Measurements from ENCODE around the gene EHD4. TPM values are rescaled to one million over a fixed set of nuclear protein-coding genes. Genes with fewer than 3 reads are reported as not detected.

The EHD4 gene
- total and polyA plus RNA-seq, 2 donors (not counting 3 experiments of a cell fraction or from before 2014, with no cell fraction given), result 96.7 to 128 TPM

DNA sequence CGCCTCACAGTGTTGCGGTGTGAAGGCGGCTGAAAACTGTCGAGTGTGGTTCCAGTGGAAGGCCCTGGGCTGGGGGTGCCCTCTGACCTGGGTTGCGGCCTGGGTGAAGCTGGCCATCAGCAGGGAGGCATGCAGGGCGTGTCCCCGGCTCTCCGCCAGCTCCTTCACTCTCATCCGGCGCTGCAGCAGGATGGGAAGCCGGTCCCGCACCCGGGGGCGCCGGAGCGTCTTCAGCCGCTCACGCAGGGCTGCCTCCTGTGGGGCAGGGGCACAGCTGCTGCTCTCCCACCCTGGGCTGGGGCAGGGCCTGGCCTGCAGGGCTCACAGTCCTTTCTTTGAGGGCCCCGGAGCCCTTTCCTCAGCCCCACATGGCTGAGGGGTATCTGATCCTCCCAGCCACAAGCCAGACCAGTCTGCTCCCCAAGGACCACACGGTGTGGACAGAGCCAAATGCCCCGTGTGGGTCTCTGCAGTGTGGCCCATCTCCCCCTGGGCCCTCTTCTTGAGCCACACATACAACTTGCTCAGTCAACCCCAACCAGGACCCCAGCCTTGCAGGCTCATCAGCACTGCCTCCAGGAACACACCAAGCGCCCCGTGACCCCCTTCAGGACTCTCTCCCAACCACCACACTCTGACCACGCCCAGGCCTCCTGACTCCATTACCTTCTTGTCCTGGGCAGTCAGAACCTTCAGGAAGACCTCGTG lies 105.3 kb downstream of the EHD4 start:
- no peak overlapping the region for H3K4me3 ChIP-seq (replicated peaks in 1 of 3; ENCODE audit: insufficient read depth in 1 of 3, low read depth in 1 of 3, low read length in 3 of 3)
- POLR2A ChIA-PET, result no interaction called here
- H3K27ac ChIP-seq (ENCODE audit: insufficient read depth, low read depth, low read length), result no peak overlapping the region
- DNase-seq (ENCODE audit: low read depth, low spot score), result no peak
- no peak overlapping the region for H2AFZ ChIP-seq (ENCODE audit: low read depth, low read length)
- no TSS peak for BruUV-seq (replicated peaks)
- no peak for TF ChIP-seq EZH2 (IDR thresholded peaks at IDR 0.05; ENCODE audit: borderline replicate concordance, low read depth, low read length, severe bottlenecking)
- no peak for TF ChIP-seq MYC (IDR thresholded peaks at IDR 0.05; ENCODE audit: low read depth, low read length)
- TF ChIP-seq, protein P1, sequence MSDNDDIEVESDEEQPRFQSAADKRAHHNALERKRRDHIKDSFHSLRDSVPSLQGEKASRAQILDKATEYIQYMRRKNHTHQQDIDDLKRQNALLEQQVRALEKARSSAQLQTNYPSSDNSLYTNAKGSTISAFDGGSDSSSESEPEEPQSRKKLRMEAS (IDR thresholded peaks at IDR 0.05; ENCODE audit: insufficient read depth, insufficient read length), result no peak
- no peak for TF ChIP-seq JUN (IDR thresholded peaks at IDR 0.05; ENCODE audit: borderline replicate concordance, insufficient read depth, insufficient read length, low read depth)
- TF ChIP-seq, protein P2, sequence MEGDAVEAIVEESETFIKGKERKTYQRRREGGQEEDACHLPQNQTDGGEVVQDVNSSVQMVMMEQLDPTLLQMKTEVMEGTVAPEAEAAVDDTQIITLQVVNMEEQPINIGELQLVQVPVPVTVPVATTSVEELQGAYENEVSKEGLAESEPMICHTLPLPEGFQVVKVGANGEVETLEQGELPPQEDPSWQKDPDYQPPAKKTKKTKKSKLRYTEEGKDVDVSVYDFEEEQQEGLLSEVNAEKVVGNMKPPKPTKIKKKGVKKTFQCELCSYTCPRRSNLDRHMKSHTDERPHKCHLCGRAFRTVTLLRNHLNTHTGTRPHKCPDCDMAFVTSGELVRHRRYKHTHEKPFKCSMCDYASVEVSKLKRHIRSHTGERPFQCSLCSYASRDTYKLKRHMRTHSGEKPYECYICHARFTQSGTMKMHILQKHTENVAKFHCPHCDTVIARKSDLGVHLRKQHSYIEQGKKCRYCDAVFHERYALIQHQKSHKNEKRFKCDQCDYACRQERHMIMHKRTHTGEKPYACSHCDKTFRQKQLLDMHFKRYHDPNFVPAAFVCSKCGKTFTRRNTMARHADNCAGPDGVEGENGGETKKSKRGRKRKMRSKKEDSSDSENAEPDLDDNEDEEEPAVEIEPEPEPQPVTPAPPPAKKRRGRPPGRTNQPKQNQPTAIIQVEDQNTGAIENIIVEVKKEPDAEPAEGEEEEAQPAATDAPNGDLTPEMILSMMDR (IDR thresholded peaks at IDR 0.05; ENCODE audit: extremely low read depth in 1 of 2, insufficient read depth in 1 of 2, low read depth in 1 of 2, low read length in 2 of 2), result no peak
- TF ChIP-seq FOS (IDR thresholded peaks at IDR 0.05; ENCODE audit: borderline replicate concordance, insufficient read depth, low read length), result no peak
- no peak for TF ChIP-seq POLR2A (IDR thresholded peaks at IDR 0.05; ENCODE audit: low read depth, low read length)
- TF ChIP-seq POLR2AphosphoS5 (IDR thresholded peaks at IDR 0.05; ENCODE audit: insufficient read depth, low read depth, low read length), result no peak
- TF ChIP-seq GATA2 (IDR thresholded peaks at IDR 0.05; ENCODE audit: insufficient read depth, insufficient read length, low read depth, low read length), result no peak
- H3K4me2 ChIP-seq (ENCODE audit: insufficient read depth, low read length), result no peak overlapping the region
- H3K4me1 ChIP-seq (ENCODE audit: control insufficient read depth, extremely low read depth, insufficient read depth, low read length), result no peaks in the 10 kb centered on the region
- no peaks in the 10 kb centered on the region for H3K79me2 ChIP-seq (ENCODE audit: control insufficient read depth, insufficient read depth, low read length)
- FAIRE-seq, result no peak
- H3K36me3 ChIP-seq (ENCODE audit: control insufficient read depth in 2 of 2, extremely low read depth in 1 of 2, insufficient read depth in 2 of 2, low read length in 2 of 2), result peaks cover 5 to 41% of the 10 kb centered on the region in 2 experiments
- dilution Hi-C loops (cut with MboI; ENCODE audit: extremely low pct_ligation_motif_present, low sequenced_read_pairs), result no loop called here
- no peaks in the 10 kb centered on the region for H4K20me1 ChIP-seq (replicated peaks; ENCODE audit: control insufficient read depth, extremely low read depth, insufficient read depth, low read length)
- H3K9ac ChIP-seq (replicated peaks; ENCODE audit: extremely low read depth, insufficient read depth, low read length), result no peak overlapping the region
- CTCF ChIA-PET, result no interaction called here
- intact Hi-C loops (cut with micrococcal nuclease), result no loop called here
- H3K9me1 ChIP-seq (replicated peaks; ENCODE audit: control insufficient read depth, extremely low read depth, insufficient read depth, low read length), result no peaks in the 10 kb centered on the region
- H3K27me3 ChIP-seq (ENCODE audit: control insufficient read depth in 2 of 2, insufficient read depth in 2 of 2, low read length in 2 of 2), result no peaks in the 10 kb centered on the region
- H3K9me3 ChIP-seq (replicated peaks; ENCODE audit: control insufficient read depth, insufficient read depth, low read length), result no peaks in the 10 kb centered on the region
